ENCODE measurements around the gene LARP1B. TPM values are rescaled to one million over a fixed set of nuclear protein-coding genes. Genes with fewer than 3 reads are reported as not detected.
"Not testable (repeated sequence)": the region's sequence is repeated elsewhere in the genome, so short reads cannot be mapped to it uniquely, and the experiment has no call there.

Gene LARP1B
- total RNA-seq, 1 donor from 2014 or later, result 27.9 TPM

GRCh38 chr4:128060121-128060698 is 902 bp upstream of the LARP1B start:
- peaks cover 34% of the 10 kb centered on the region for H3K79me2 ChIP-seq (ENCODE audit: low read depth)
- H3K27ac Mint-ChIP-seq, result peak overlapping the region; percentile 90
- peak overlapping the region; percentile 95 for H2AFZ ChIP-seq (replicated peaks)

DNA sequence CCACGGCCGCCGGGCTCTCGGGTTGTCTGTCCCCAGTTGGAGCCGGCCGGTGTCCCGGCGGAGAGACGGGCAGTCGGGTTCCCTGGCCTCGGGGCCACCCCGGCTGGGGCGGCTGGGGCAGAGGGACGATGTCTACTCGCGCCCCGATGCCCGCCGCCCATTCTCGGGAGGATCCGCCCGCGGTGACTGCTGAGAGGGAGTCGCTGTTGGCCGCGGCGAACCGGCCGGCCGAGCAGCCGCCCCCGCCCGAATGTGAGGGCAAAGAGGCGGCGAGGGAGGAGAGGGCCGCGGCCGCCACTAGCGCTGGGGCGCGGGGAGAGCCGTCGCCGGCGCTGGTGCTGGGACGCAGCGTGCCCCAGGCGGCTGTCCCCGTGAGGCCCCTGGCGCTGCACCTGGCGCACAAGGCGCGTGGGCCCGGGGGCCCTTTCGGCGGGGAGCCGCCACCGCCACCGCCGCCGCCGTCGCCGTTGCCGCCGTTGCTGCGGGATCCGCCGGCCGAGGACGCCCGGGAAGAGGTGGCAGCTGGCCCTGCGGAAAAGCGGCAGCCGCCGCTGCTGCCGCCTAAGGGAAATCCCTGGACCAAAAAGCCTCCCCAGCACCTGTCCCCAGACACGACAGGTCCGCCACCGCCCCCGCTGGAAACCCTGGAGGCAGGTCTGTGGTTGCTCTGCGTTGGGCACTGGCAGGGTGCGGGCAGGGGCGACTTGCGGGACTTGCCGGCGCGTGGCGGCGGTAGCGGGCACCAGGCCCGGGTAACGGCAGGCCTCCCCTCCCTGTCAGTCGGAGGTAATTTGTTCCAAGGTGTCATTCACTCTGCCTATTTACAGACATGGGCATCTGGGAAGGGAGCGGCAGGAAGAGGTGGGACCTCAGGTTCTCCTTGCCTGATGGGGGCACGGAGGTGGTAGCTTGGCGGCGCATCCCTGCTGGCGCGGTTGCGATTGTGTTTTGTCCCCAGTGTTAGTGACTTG is 739 bp downstream of the LARP1B start:
- Mint-ChIP-seq H3K9me3 (no peaks in the 10 kb centered on the region), H3K27ac (peak overlapping the region; percentile 46)

More at GRCh38 chr4:128060121-128060698, 902 bp upstream of the LARP1B start:
- TF ChIP-seq CTCF (IDR thresholded peaks at IDR 0.05) (no peak), EZH2phosphoT487 (IDR thresholded peaks at IDR 0.05) (no peak), EZH2 (IDR thresholded peaks at IDR 0.05) (no peak)
- Histone ChIP-seq H3K4me1 (no peaks in the 10 kb centered on the region), H3F3A (ENCODE audit: low read depth) (peaks cover 32% of the 10 kb centered on the region), H3K4me3 (peak overlapping the region; percentile 79), H3K9ac (peak overlapping the region; percentile 68), H3K27me3 (no peaks in the 10 kb centered on the region), H3K4me2 (peak overlapping the region; percentile 91), H4K20me1 (ENCODE audit: low read depth) (peaks cover 8% of the 10 kb centered on the region), H3K9me3 (ENCODE audit: low read depth) (no peaks in the 10 kb centered on the region), H3K36me3 (no peaks in the 10 kb centered on the region), H3K27ac (peak overlapping the region; percentile 66)
- H3K36me3 Mint-ChIP-seq, result no peaks in the 10 kb centered on the region
- H3K4me3 Mint-ChIP-seq, result peak overlapping the region; percentile 84
- no peaks in the 10 kb centered on the region for H3K27me3 Mint-ChIP-seq (ENCODE audit: insufficient read depth, low read depth)
- DNase-seq (ENCODE audit: low spot score), result no peak
- peaks cover 10% of the 10 kb centered on the region for H3K4me1 Mint-ChIP-seq
- no peaks in the 10 kb centered on the region for H3K9me3 Mint-ChIP-seq

DNA sequence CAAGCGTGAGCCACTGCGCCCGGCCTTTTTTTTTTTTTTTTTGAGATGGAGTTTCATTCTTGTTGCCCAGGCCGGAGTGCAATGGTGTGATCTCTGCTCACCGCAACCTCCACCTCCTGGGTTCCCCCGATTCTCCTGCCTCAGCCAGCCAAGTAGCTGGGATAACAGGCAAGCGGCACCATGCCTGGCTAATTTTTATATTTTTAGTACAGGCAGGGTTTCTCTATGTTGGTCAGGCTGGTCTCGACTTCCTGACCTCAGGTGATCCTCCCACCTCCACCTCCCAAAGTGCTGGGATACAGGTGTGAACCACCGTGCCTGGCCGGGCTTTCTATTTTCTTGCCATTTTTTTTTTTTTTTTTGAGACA is 5.3 kb downstream of the LARP1B start:
- not testable (repeated sequence) for H3K9ac ChIP-seq; H3K36me3 ChIP-seq; H3K36me3 Mint-ChIP-seq; H3K27me3 ChIP-seq; H3K27ac Mint-ChIP-seq; H3K4me3 ChIP-seq; H3K4me1 Mint-ChIP-seq; H3K4me2 ChIP-seq; H3K9me3 Mint-ChIP-seq; H3K4me1 ChIP-seq; H3K27me3 Mint-ChIP-seq (ENCODE audit: insufficient read depth, low read depth); H2AFZ ChIP-seq (replicated peaks); H3K27ac ChIP-seq; H4K20me1 ChIP-seq (ENCODE audit: low read depth); DNase-seq (ENCODE audit: low spot score); H3K9me3 ChIP-seq (ENCODE audit: low read depth); H3K4me3 Mint-ChIP-seq
- Histone ChIP-seq H3K79me2 (ENCODE audit: low read depth) (peaks cover 93% of the 10 kb centered on the region), H3F3A (ENCODE audit: low read depth) (peaks cover 16% of the 10 kb centered on the region)

More for the DNA sequence above, 739 bp downstream of the LARP1B start:
- Histone ChIP-seq H3K27ac (peak overlapping the region; percentile 66), H3K27me3 (no peaks in the 10 kb centered on the region), H3K9me3 (ENCODE audit: low read depth) (no peaks in the 10 kb centered on the region), H3K4me3 (peak overlapping the region; percentile 79), H3K79me2 (ENCODE audit: low read depth) (peaks cover 47% of the 10 kb centered on the region), H2AFZ (replicated peaks) (peak overlapping the region; percentile 95), H3F3A (ENCODE audit: low read depth) (peaks cover 32% of the 10 kb centered on the region), H3K4me1 (no peaks in the 10 kb centered on the region), H4K20me1 (ENCODE audit: low read depth) (peaks cover 8% of the 10 kb centered on the region), H3K4me2 (peak overlapping the region; percentile 91), H3K36me3 (no peaks in the 10 kb centered on the region), H3K9ac (peak overlapping the region; percentile 76)
- Mint-ChIP-seq H3K27me3 (ENCODE audit: insufficient read depth, low read depth) (no peaks in the 10 kb centered on the region), H3K4me3 (peak overlapping the region; percentile 93), H3K4me1 (peaks cover 10% of the 10 kb centered on the region), H3K36me3 (no peaks in the 10 kb centered on the region)
- DNase-seq (ENCODE audit: low spot score), result peak; percentile 75
- no peak for TF ChIP-seq EZH2phosphoT487 (IDR thresholded peaks at IDR 0.05)
- TF ChIP-seq EZH2 (IDR thresholded peaks at IDR 0.05), result no peak
- peak; percentile 33 for TF ChIP-seq CTCF (IDR thresholded peaks at IDR 0.05)

Data from neural progenitor cell (in vitro differentiated cells).